ENCODE results near the gene LGSN. TPM values are rescaled to one million over a fixed set of nuclear protein-coding genes. Genes with fewer than 3 reads are reported as not detected.
"Not testable (repeated sequence)": the region's sequence is repeated elsewhere in the genome, so short reads cannot be mapped to it uniquely, and the experiment has no call there.

Gene LGSN
- total RNA-seq, 2 experiments from 2014 or later, result not detected

DNA sequence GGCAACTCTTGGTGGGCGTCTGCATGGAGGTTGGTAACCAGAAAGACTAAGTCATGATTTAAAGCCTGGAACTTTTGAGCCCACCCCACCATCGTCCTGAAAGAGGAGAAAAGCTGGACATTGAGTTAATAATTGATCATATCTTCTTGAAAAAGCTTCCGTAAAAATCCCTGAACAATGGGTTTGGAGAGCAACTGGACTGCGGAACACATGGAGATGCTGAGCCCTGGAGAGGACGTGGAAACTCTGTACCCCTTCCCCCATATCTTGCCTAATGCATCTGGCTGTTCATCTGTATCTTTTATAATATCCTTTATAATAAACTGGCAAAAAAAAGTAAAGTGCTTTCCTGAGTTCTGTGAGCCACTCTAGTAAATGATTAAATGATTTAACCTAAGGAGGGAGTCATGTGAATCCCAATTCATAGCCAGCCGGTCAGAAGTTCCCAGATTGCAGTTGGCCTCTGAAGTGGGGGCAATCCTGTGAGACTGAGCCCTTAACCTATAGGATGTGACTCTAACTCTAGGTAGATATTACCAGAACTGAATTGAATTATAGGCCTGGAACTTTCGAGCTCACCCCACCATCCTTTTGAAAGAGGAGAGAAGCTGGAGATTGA, 26.5 kb upstream of the LGSN start:
- ATAC-seq (no peak), DNase-seq (no peak)
- H3K4me3 Mint-ChIP-seq, result no peak overlapping the region
- H3K27ac Mint-ChIP-seq, result no peak overlapping the region
- peaks cover 22% of the 10 kb centered on the region for H3K27me3 Mint-ChIP-seq (ENCODE audit: low read depth)
- ChIA-PET CTCF (no interaction called here), POLR2A (no interaction called here)
- H3K36me3 Mint-ChIP-seq (ENCODE audit: low read depth), result no peaks in the 10 kb centered on the region
- no peaks in the 10 kb centered on the region for H3K9me3 Mint-ChIP-seq (ENCODE audit: insufficient read depth)
- peaks cover 3% of the 10 kb centered on the region for H3K4me1 Mint-ChIP-seq (ENCODE audit: low read depth)

DNA sequence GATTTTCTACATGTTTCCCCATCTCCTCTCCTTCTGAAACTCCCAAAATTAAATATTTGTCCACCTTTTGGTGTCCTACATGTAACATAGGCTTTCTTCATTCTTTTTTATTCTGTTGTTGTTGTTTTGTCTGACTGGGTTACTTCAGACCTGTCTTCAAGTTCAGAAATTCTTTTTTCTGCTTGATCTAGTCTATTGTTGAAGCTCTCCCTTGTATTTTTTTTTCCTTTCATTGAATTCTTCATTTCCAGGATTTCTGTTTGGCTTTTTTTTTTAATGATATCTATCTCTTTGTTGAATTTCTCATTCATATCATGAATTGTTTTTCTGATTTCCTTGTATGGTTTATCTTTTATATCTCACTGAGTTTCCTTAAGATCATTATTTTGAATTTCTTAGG, 20.6 kb upstream of the LGSN start:
- H3K36me3 Mint-ChIP-seq (ENCODE audit: low read depth), result no peaks in the 10 kb centered on the region
- no peaks in the 10 kb centered on the region for H3K4me1 Mint-ChIP-seq (ENCODE audit: low read depth)
- H3K27me3 Mint-ChIP-seq (ENCODE audit: low read depth), result peaks cover 4% of the 10 kb centered on the region
- ChIA-PET POLR2A (no interaction called here), CTCF (no interaction called here)
- no peak for DNase-seq
- no peak overlapping the region for H3K27ac Mint-ChIP-seq
- ATAC-seq, result no peak
- no peak overlapping the region for H3K4me3 Mint-ChIP-seq
- H3K9me3 Mint-ChIP-seq (ENCODE audit: insufficient read depth), result no peaks in the 10 kb centered on the region

DNA sequence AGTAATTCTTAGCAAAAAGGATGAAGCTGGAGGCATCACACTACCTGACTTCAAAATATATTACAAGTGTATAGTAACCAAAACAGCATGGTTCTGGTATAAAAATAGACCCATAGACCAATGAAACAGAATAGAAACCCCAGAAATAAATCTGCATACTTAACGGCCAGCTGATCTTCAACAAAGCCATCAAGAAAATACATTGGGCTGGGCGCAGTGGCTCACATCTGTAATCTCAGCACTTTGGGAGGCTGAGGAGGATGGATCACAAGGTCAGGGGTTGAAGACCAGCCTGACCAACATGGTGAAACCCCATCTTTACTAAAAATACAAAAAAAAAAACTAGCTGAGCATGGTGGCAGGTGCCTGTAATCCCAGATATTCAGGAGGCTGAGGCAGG, 14.9 kb upstream of the LGSN start:
- CTCF ChIA-PET; H3K36me3 Mint-ChIP-seq (ENCODE audit: low read depth): not testable (repeated sequence)

DNA sequence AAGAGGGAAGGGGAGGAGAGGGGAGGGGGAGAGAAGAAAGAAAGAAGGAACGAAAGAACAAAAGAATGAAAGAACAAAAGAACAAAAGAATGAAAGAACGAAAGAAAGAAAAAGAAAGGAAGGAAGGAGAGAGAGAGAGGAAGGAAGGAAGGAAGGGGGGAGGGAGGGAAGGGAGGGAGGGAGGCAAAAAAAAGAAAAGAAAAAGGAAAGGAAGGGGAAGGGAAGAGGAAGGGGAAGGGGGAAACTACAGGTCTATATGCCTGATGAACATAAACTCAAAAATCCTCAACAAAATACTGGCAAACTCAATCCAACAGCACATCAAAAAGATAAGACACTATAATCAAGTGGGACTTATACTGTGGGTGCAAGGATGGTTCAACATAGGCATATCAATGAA, 13.7 kb upstream of the LGSN start:
- H3K4me1 Mint-ChIP-seq (ENCODE audit: low read depth), result no peaks in the 10 kb centered on the region
- no peaks in the 10 kb centered on the region for H3K9me3 Mint-ChIP-seq (ENCODE audit: insufficient read depth)
- no peaks in the 10 kb centered on the region for H3K27me3 Mint-ChIP-seq (ENCODE audit: low read depth)
- ChIA-PET POLR2A (no interaction called here), CTCF (no interaction called here)
- DNase-seq (no peak), ATAC-seq (no peak)
- H3K4me3 Mint-ChIP-seq, result no peak overlapping the region
- H3K27ac Mint-ChIP-seq, result no peak overlapping the region
- no peaks in the 10 kb centered on the region for H3K36me3 Mint-ChIP-seq (ENCODE audit: low read depth)

More for the DNA sequence above, 14.9 kb upstream of the LGSN start:
- POLR2A ChIA-PET; H3K9me3 Mint-ChIP-seq (ENCODE audit: insufficient read depth); H3K27ac Mint-ChIP-seq; DNase-seq; H3K27me3 Mint-ChIP-seq (ENCODE audit: low read depth); ATAC-seq; H3K4me3 Mint-ChIP-seq; H3K4me1 Mint-ChIP-seq (ENCODE audit: low read depth): not testable (repeated sequence)

DNA sequence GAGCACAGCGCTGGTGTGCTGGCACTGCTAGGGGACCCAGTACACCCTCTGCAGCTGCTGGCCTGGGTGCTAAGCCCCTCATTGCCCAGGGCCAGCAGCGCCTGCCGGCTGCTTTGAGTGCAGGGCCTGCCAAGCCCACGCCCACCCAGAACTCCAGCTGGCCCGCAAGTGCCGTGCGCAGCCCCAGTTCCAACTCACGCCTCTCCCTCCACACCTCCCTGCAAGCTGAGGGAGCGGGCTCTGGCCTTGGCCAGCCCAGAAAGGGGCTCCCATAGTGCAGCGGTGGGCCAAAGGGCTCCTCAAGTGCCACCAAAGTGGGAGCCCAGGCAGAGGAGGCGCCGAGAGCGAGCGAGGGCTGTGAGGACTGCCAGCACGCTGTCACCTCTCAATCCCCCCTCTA, 6.8 kb upstream of the LGSN start:
- H3K36me3 Mint-ChIP-seq (ENCODE audit: low read depth); H3K4me1 Mint-ChIP-seq (ENCODE audit: low read depth); H3K27ac Mint-ChIP-seq; DNase-seq; CTCF ChIA-PET; H3K4me3 Mint-ChIP-seq; H3K27me3 Mint-ChIP-seq (ENCODE audit: low read depth); ATAC-seq; POLR2A ChIA-PET; H3K9me3 Mint-ChIP-seq (ENCODE audit: insufficient read depth): not testable (repeated sequence)

DNA sequence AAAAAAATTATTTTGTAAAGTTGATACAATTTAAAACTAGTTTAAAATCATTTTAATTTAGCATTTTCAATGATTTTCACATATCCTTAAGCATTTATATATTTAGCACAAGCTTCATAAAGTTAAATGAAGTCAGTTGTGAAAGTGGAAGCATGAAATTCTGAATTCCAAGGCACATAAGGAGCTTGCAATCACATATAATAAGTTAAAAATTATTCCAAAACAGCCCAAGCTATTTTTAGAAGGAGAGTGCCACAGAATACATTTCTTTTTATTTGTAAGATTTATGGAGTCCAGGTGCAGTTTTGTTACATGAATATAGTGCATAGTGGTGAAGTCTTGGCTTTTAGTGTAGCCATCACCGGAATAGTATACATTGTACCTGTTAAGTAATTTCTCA, 3.2 kb upstream of the LGSN start:
- no peak overlapping the region for H3K27ac Mint-ChIP-seq
- ChIA-PET POLR2A (no interaction called here), CTCF (no interaction called here)
- H3K9me3 Mint-ChIP-seq (ENCODE audit: insufficient read depth), result no peaks in the 10 kb centered on the region
- DNase-seq, result no peak
- no peaks in the 10 kb centered on the region for H3K4me1 Mint-ChIP-seq (ENCODE audit: low read depth)
- H3K4me3 Mint-ChIP-seq, result no peak overlapping the region
- H3K36me3 Mint-ChIP-seq (ENCODE audit: low read depth), result no peaks in the 10 kb centered on the region
- ATAC-seq, result no peak
- H3K27me3 Mint-ChIP-seq (ENCODE audit: low read depth), result peaks cover 2% of the 10 kb centered on the region

DNA sequence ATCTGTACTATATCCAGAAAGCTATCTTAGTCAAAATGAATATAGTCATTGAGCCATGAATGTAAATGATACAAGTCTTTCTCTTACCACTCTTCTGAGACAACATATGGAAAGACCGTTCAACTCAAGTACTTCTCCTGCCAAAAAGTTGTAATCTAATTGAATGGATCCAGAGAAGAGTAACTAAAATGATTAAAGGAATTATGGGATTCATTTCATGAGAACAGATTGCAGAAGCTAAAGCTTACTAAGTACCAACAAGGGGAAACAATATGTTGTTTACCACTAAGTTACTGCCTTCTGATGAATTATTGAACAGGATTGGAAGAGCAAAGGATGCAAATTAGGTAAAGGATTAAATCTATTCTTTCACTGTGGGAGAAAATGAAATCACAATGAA, 2.0 kb upstream of the LGSN start:
- Mint-ChIP-seq H3K9me3 (ENCODE audit: insufficient read depth) (no peaks in the 10 kb centered on the region), H3K36me3 (ENCODE audit: low read depth) (no peaks in the 10 kb centered on the region), H3K27ac (no peak overlapping the region), H3K4me1 (ENCODE audit: low read depth) (no peaks in the 10 kb centered on the region), H3K27me3 (ENCODE audit: low read depth) (peaks cover 4% of the 10 kb centered on the region), H3K4me3 (no peak overlapping the region)
- DNase-seq (no peak), ATAC-seq (no peak)
- CTCF ChIA-PET, result no interaction called here
- POLR2A ChIA-PET, result no interaction called here

DNA sequence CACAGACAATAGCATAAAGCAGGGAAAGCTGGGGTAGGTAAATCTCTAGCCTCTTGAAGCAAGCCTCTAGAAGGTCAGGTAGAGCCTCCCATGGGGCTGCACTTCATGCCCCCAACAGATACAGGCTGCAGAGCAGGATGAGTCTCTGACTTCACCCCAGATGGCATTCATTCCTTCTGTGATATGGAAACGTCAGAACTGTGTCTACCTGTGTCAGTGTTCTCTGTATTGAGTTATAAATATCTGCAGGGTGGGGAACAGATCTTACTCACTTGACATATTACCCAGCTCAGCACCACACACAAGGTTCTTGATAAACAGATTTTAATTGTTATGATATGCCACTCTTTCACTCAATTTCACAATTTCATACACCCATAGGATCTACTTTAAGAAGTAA, 2.1 kb downstream of the LGSN start:
- Mint-ChIP-seq H3K27ac (no peak overlapping the region), H3K4me1 (ENCODE audit: low read depth) (no peaks in the 10 kb centered on the region), H3K9me3 (ENCODE audit: insufficient read depth) (no peaks in the 10 kb centered on the region), H3K36me3 (ENCODE audit: low read depth) (no peaks in the 10 kb centered on the region), H3K4me3 (no peak overlapping the region), H3K27me3 (ENCODE audit: low read depth) (peaks cover 4% of the 10 kb centered on the region)
- ATAC-seq, result no peak
- ChIA-PET CTCF (interaction anchor here (1.2 kb wide), 1 partner anchor 35 kb away, joined by 3 read pairs; no protein-coding TSS in a partner anchor), POLR2A (no interaction called here)
- DNase-seq, result no peak

DNA sequence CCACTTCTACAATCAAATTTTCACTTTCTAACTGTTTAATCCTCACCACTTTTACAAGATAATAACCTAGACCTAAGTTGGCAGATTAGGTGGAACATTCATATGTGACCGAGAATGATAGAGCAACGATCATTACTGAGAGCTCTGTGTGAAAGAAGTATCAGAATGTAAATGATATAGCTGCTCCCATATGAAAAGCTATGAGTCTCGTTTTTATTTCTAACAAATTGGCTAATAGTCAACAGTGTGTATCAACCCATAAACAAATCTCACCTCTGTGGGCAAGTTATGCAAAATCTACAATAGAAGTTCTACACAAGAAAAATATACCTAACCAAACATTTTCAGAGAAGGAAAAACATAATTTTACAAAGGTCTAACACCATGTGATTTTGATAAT, 3.7 kb downstream of the LGSN start:
- no peaks in the 10 kb centered on the region for H3K9me3 Mint-ChIP-seq (ENCODE audit: insufficient read depth)
- peaks cover 4% of the 10 kb centered on the region for H3K27me3 Mint-ChIP-seq (ENCODE audit: low read depth)
- no peaks in the 10 kb centered on the region for H3K36me3 Mint-ChIP-seq (ENCODE audit: low read depth)
- ChIA-PET CTCF (no interaction called here), POLR2A (no interaction called here)
- H3K4me1 Mint-ChIP-seq (ENCODE audit: low read depth), result no peaks in the 10 kb centered on the region
- no peak for ATAC-seq
- no peak overlapping the region for H3K4me3 Mint-ChIP-seq
- H3K27ac Mint-ChIP-seq, result no peak overlapping the region
- no peak for DNase-seq

DNA sequence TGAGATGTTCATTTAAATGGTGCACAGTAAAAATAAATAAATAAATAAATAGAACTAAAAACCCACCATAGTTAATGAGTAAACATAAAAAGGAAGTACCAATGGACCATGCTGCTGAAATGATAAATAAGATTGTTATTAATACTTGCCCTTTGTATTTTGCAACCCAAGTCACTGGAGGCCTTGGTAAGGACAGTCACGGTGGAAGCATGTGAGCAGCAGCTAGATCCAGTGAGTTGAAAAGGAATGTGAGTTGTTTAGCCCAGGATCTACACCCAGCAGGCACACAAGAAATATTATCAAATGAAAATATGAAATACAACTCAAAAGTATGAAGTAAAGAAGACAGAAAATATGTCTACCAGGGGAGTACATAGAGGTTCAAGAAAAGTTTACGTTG, 6.7 kb downstream of the LGSN start:
- CTCF ChIA-PET, result no interaction called here
- H3K36me3 Mint-ChIP-seq (ENCODE audit: low read depth), result no peaks in the 10 kb centered on the region
- ATAC-seq (no peak), DNase-seq (no peak)
- peaks cover 3% of the 10 kb centered on the region for H3K27me3 Mint-ChIP-seq (ENCODE audit: low read depth)
- H3K9me3 Mint-ChIP-seq (ENCODE audit: insufficient read depth), result no peaks in the 10 kb centered on the region
- H3K27ac Mint-ChIP-seq, result no peak overlapping the region
- H3K4me3 Mint-ChIP-seq, result no peak overlapping the region
- H3K4me1 Mint-ChIP-seq (ENCODE audit: low read depth), result no peaks in the 10 kb centered on the region
- POLR2A ChIA-PET, result no interaction called here

DNA sequence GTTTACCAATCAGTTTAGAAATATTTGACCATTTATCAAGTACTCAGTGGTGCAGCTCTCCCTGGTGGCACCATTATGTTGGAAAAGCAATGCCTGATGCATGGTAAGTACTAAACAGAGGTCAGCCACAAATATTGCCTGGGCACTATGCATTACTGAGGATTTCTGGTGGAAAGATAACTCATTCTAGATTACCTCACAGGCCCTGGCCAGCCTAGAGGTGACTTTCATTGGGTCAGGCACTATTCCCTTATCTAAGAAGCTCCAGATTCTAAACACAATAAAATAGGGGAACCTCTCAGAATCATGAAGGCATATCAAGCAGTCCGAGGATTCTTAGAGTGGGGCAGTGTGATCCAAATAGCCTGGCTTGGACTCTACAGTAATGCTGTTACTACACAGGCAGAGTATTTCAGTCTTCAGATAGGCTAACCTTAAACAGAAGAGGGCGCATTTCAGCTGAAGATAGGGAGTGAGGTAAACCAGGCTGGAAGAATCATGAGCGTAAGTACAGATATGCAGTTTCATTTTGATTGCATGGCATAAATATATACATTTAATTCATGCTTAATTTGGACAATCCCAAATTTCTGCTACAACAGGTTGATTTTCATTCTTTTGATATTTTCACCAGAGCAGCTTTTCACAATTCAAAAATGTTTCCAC, 12.1 kb downstream of the LGSN start:
- no peak for ATAC-seq
- no peaks in the 10 kb centered on the region for H3K4me1 Mint-ChIP-seq (ENCODE audit: low read depth)

DNA sequence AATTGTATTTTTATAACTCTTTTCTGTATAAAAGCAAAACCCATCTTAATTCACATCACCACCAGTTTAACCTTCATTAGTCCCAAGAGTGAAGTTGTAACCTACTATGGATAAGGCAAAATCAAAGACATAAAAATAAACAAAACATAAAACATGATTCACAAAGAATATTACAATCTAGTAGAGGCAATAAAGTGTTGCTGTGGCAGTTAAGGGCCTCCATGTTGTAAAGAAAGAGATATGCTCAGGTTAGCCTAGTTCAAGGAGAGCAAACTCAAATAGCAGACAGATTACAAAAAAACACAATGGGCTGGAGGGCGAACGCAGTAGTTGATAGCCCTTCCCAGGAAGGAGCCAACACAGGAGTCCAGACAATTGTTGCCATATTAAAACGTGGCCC, 13.4 kb downstream of the LGSN start:
- no peaks in the 10 kb centered on the region for H3K9me3 Mint-ChIP-seq (ENCODE audit: insufficient read depth)
- POLR2A ChIA-PET, result no interaction called here
- CTCF ChIA-PET, result no interaction called here
- ATAC-seq (no peak), DNase-seq (no peak)
- H3K27me3 Mint-ChIP-seq (ENCODE audit: low read depth), result no peaks in the 10 kb centered on the region
- no peaks in the 10 kb centered on the region for H3K36me3 Mint-ChIP-seq (ENCODE audit: low read depth)
- H3K4me3 Mint-ChIP-seq, result no peak overlapping the region
- H3K27ac Mint-ChIP-seq, result no peak overlapping the region
- no peaks in the 10 kb centered on the region for H3K4me1 Mint-ChIP-seq (ENCODE audit: low read depth)

More for the DNA sequence above, 12.1 kb downstream of the LGSN start:
- CTCF ChIA-PET, result interaction anchor here (1.0 kb wide), 1 partner anchor 291 kb away, joined by 3 read pairs; no protein-coding TSS in a partner anchor
- Mint-ChIP-seq H3K4me3 (no peak overlapping the region), H3K36me3 (ENCODE audit: low read depth) (no peaks in the 10 kb centered on the region), H3K27me3 (ENCODE audit: low read depth) (no peaks in the 10 kb centered on the region), H3K27ac (no peak overlapping the region), H3K9me3 (ENCODE audit: insufficient read depth) (no peaks in the 10 kb centered on the region)
- POLR2A ChIA-PET, result no interaction called here
- DNase-seq, result no peak

DNA sequence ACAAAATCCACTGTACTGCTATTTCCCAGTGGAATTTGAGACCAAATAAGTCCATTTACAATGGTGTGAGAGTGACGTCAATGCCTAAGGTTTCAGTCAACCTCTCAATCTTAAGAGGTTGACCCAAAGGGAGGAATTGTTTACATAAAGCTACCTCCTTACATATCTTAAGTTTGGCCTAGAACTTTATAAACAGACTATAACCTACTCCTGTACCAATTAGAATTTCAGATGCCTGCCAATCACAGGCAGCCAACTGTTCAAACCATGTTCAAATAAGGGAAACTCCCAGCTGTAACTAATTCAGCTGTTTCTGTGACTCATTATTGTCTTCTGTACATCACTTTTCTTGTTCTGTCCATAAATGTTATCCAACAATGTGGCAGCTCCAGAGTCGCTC, 14.5 kb downstream of the LGSN start:
- Mint-ChIP-seq H3K36me3 (ENCODE audit: low read depth) (no peaks in the 10 kb centered on the region), H3K4me1 (ENCODE audit: low read depth) (no peaks in the 10 kb centered on the region), H3K4me3 (no peak overlapping the region), H3K27ac (no peak overlapping the region), H3K9me3 (ENCODE audit: insufficient read depth) (no peaks in the 10 kb centered on the region), H3K27me3 (ENCODE audit: low read depth) (no peaks in the 10 kb centered on the region)
- ChIA-PET POLR2A (no interaction called here), CTCF (no interaction called here)
- no peak for DNase-seq
- ATAC-seq, result no peak

Measured in activated CD8-positive, alpha-beta T cell treated with anti-CD3 and anti-CD28 coated beads, Interleukin-2, amount 10 ng/mL, durations not matched to agents 7 days and 5 days (primary cell).